Measurements from ENCODE around the gene CRACR2B. TPM values are rescaled to one million over a fixed set of nuclear protein-coding genes. Genes with fewer than 3 reads are reported as not detected.

The CRACR2B gene
- total RNA-seq, 3 donors from 2014 or later (not counting 1 experiment from before 2014, with no cell fraction given) = 3.4 to 10.1 (median 3.8) TPM

GRCh38 chr11:797296-798092 lies 30.2 kb upstream of the CRACR2B start:
- H3K27me3 ChIP-seq (ENCODE audit: control insufficient read depth, insufficient read depth, low read length) = no peaks in the 10 kb centered on the region
- Mint-ChIP-seq H3K4me1 (peaks cover 0 to 18% of the 10 kb centered on the region in 2 donors), H3K9me3 (no peaks in the 10 kb centered on the region), H3K27me3 (ENCODE audit: low read depth in 2 of 2) (no peaks in the 10 kb centered on the region), H3K4me3 (peak overlapping the region; percentile 95), H3K36me3 (no peaks in the 10 kb centered on the region), H3K27ac (peak overlapping the region; percentile 93 to 95)
- peak; percentile 77 to 90 for DNase-seq
- peak; percentile 61 to 71 (median 66) for ATAC-seq
- peak overlapping the region; percentile 96 for H3K27ac ChIP-seq (ENCODE audit: low read length)
- H3K9me3 ChIP-seq (ENCODE audit: control insufficient read depth, insufficient read depth, low read length) = no peaks in the 10 kb centered on the region
- H3K36me3 ChIP-seq (ENCODE audit: control insufficient read depth, insufficient read depth, low read length) = peaks cover 19% of the 10 kb centered on the region
- under 1% methylated on average over 57 of the region's 57 CpGs for WGBS (ENCODE audit: insufficient coverage)
- peak overlapping the region; percentile 91 for H3K4me3 ChIP-seq (ENCODE audit: low read length)
- intact Hi-C loops (cut with micrococcal nuclease) = loop anchor here (1.0 kb wide), 1 partner anchor 12 kb away; the partner anchor contains the start of gene RPLP2
- TF ChIP-seq CTCF (IDR thresholded peaks at IDR 0.05) = no peak
- H3K4me1 ChIP-seq (ENCODE audit: control insufficient read depth, insufficient read depth, low read length) = peaks cover 36% of the 10 kb centered on the region

- H3K36me3 Mint-ChIP-seq = no peaks in the 10 kb centered on the region
- H3K4me3 ChIP-seq (ENCODE audit: low read length) = peak within 1 kb of the TSS; percentile 91
- no peaks in the 10 kb centered on the region for H3K27me3 Mint-ChIP-seq (ENCODE audit: low read depth in 2 of 2)
- H3K27ac Mint-ChIP-seq = peak within 1 kb of the TSS; percentile 93 to 95
- peaks cover 16% of the 10 kb centered on the region for H3K36me3 ChIP-seq (ENCODE audit: control insufficient read depth, insufficient read depth, low read length)
- H3K4me1 Mint-ChIP-seq = peaks cover 0 to 18% of the 10 kb centered on the region in 2 donors
- peak; percentile 68 to 86 (median 73) for ATAC-seq
- H3K9me3 Mint-ChIP-seq = no peaks in the 10 kb centered on the region
- WGBS (ENCODE audit: insufficient coverage) = 2% methylated on average over 69 of the region's 69 CpGs
- intact Hi-C loops (cut with micrococcal nuclease) = no loop called here
- DNase-seq = peak; percentile 90 to 94
- TF ChIP-seq CTCF (IDR thresholded peaks at IDR 0.05) = peak; percentile 89
- H3K4me1 ChIP-seq (ENCODE audit: control insufficient read depth, insufficient read depth, low read length) = peaks cover 36% of the 10 kb centered on the region
- peak within 1 kb of the TSS; percentile 96 for H3K27ac ChIP-seq (ENCODE audit: low read length)
- H3K27me3 ChIP-seq (ENCODE audit: control insufficient read depth, insufficient read depth, low read length) = no peaks in the 10 kb centered on the region
- H3K4me3 Mint-ChIP-seq = peak within 1 kb of the TSS; percentile 95
- H3K9me3 ChIP-seq (ENCODE audit: control insufficient read depth, insufficient read depth, low read length) = no peaks in the 10 kb centered on the region
Observed at GRCh38 chr11:798093-798713, 29.5 kb upstream of the CRACR2B start, which contains the start of gene SLC25A22. SLC25A22 (minus strand) TSS chr11:798281; CDS start chr11:795006, 3,275 bp downstream.

- DNase-seq (no peak), ATAC-seq (no peak)
- H3K4me3 Mint-ChIP-seq = no peak overlapping the region
- Histone ChIP-seq H3K27me3 (ENCODE audit: control insufficient read depth, insufficient read depth, low read length) (no peaks in the 10 kb centered on the region), H3K9me3 (ENCODE audit: control insufficient read depth, insufficient read depth, low read length) (no peaks in the 10 kb centered on the region), H3K4me3 (ENCODE audit: low read length) (no peak overlapping the region), H3K4me1 (ENCODE audit: control insufficient read depth, insufficient read depth, low read length) (peaks cover 45% of the 10 kb centered on the region), H3K36me3 (ENCODE audit: control insufficient read depth, insufficient read depth, low read length) (peaks cover 5% of the 10 kb centered on the region), H3K27ac (ENCODE audit: low read length) (no peak overlapping the region)
- intact Hi-C loops (cut with micrococcal nuclease) = no loop called here
- H3K27me3 Mint-ChIP-seq (ENCODE audit: low read depth in 2 of 2) = no peaks in the 10 kb centered on the region
- peaks cover 0 to 24% of the 10 kb centered on the region in 2 donors for H3K4me1 Mint-ChIP-seq
- H3K27ac Mint-ChIP-seq = no peak overlapping the region
- no peaks in the 10 kb centered on the region for H3K36me3 Mint-ChIP-seq
- H3K9me3 Mint-ChIP-seq = no peaks in the 10 kb centered on the region
- no peak for TF ChIP-seq CTCF (IDR thresholded peaks at IDR 0.05)
- WGBS (ENCODE audit: insufficient coverage) = 97% methylated on average over 32 of the region's 32 CpGs
Observed at GRCh38 chr11:799641-800316, 27.9 kb upstream of the CRACR2B start.
